Keratinocyte (primary cell): ENCODE results near the gene SPATC1L. TPM values are rescaled to one million over a fixed set of nuclear protein-coding genes. Genes with fewer than 3 reads are reported as not detected.

Source experiments
- DNase-seq: peaks from one replicate; pipeline ENCODE4 v3.0.0-alpha.2; 2011; ENCODE audit warnings: low read depth, missing footprints, low spot score
- FAIRE-seq: peaks from 2 replicates; lab custom pipeline; 2011; peaks lifted over from hg19 to GRCh38; lab: Jason Lieb, UNC
- H2AFZ ChIP-seq: 2 replicates; pipeline ENCODE4 v1.6.0; 2012; ENCODE audit warnings: low read length, control low read depth, inconsistent platforms; ENCODE audit not compliant: control insufficient read depth
- H3K27ac ChIP-seq: 2 replicates; pipeline ENCODE4 v1.5.1; 2011; ENCODE audit warnings: low read length; ENCODE audit not compliant: control insufficient read depth, insufficient read depth
- H3K27me3 ChIP-seq: 3 replicates; pipeline ENCODE4 v1.6.0; 2011; ENCODE audit warnings: low read length; ENCODE audit not compliant: control insufficient read depth, insufficient read depth; ENCODE audit errors: extremely low read depth
- H3K36me3 ChIP-seq, 2 experiments: 2 replicates in 1 of 2; 3 replicates in 1 of 2; pipeline ENCODE4 v1.5.1; 2011; ENCODE audit warnings: low read length in 2 of 2, mild to moderate bottlenecking in 1 of 2; ENCODE audit not compliant: control insufficient read depth in 2 of 2, insufficient read depth in 2 of 2; ENCODE audit errors: extremely low read depth in 1 of 2
- H3K4me1 ChIP-seq: 3 replicates; pipeline ENCODE4 v1.5.1; 2011; ENCODE audit warnings: low read length; ENCODE audit not compliant: control insufficient read depth, insufficient read depth; ENCODE audit errors: extremely low read depth
- H3K4me2 ChIP-seq: 3 replicates; pipeline ENCODE4 v1.6.0; 2011; ENCODE audit warnings: low read depth, low read length; ENCODE audit not compliant: control insufficient read depth, insufficient read depth; ENCODE audit errors: extremely low read depth
- H3K4me3 ChIP-seq, 3 experiments: fragments of 200-600 bp in 1 of 3; sonication (generic) in 1 of 3; 2 replicates in 2 of 3; 3 replicates in 1 of 3; pipeline ENCODE4 v1.5.1; 2011 to 2016; ENCODE audit warnings: low read length in 3 of 3, mild to moderate bottlenecking in 3 of 3, control low read depth in 2 of 3, inconsistent platforms in 1 of 3, low read depth in 1 of 3, mixed read lengths in 1 of 3, mixed run types in 1 of 3, moderate library complexity in 1 of 3; ENCODE audit not compliant: control insufficient read depth in 2 of 3, insufficient read depth in 2 of 3; ENCODE audit errors: extremely low read depth in 1 of 3
- H3K79me2 ChIP-seq: 2 replicates; pipeline ENCODE4 v1.6.0; 2012; ENCODE audit warnings: low read length; ENCODE audit not compliant: control insufficient read depth, insufficient read depth
- H3K9ac ChIP-seq: 3 replicates; pipeline ENCODE4 v1.6.0; 2011; ENCODE audit warnings: low read length; ENCODE audit not compliant: control insufficient read depth, insufficient read depth; ENCODE audit errors: extremely low read depth
- H3K9me1 ChIP-seq: 3 replicates; pipeline ENCODE4 v1.6.0; 2011; ENCODE audit warnings: low read length; ENCODE audit not compliant: control insufficient read depth, insufficient read depth; ENCODE audit errors: extremely low read depth
- H3K9me3 ChIP-seq: 2 replicates; pipeline ENCODE4 v1.5.1; 2012; ENCODE audit warnings: low read depth, low read length; ENCODE audit not compliant: control insufficient read depth
- H4K20me1 ChIP-seq: 3 replicates; pipeline ENCODE4 v1.6.0; 2011; ENCODE audit warnings: low read length; ENCODE audit not compliant: control insufficient read depth, insufficient read depth; ENCODE audit errors: extremely low read depth
- EZH2 ChIP-seq: IDR thresholded peaks from one replicate; pipeline ENCODE4 v1.6.1; 2012; ENCODE audit warnings: inconsistent platforms, mild to moderate bottlenecking, low read length, moderate library complexity
- dilution Hi-C: fragments of 300-500 bp; cut with MboI; formaldehyde crosslinking; loops from one replicate; pipeline ENCODE4 v1.7.0; 2020; ENCODE audit warnings: low sequenced_read_pairs; ENCODE audit not compliant: extremely low pct_ligation_motif_present
- polyA plus RNA-seq, 5 experiments: library from polyadenylated mRNA; depleted of rRNA in 3 of 5; stranded (reverse) in 3 of 5; stranded (forward) in 1 of 5; unstranded in 1 of 5; fragments of >200 nt; gene quantifications; 1 replicate in 1 of 5; 2 replicates in 3 of 5; 3 replicates in 1 of 5; pipeline versions ENCODE4 v1.2.1 to v1.2.3, GENCODE V29; 2011 to 2012; ENCODE audit warnings: missing spikeins in 2 of 5, low read depth in 1 of 5, low replicate concordance in 1 of 5
- TF ChIP-seq, protein P1 (sequence below), 3 experiments: IDR thresholded peaks in 1 of 3; conservative IDR thresholded peaks in 1 of 3; optimal IDR thresholded peaks in 1 of 3; 2 replicates in 2 of 3; 3 replicates in 1 of 3; pipeline versions ENCODE3 to v1.5.1; 2011; ENCODE audit warnings: low read length in 3 of 3, mild to moderate bottlenecking in 3 of 3, moderate library complexity in 2 of 3, control low read depth in 1 of 3, inconsistent platforms in 1 of 3; ENCODE audit not compliant: insufficient read depth in 2 of 3; ENCODE audit errors: extremely low read depth in 1 of 3

SPATC1L gene
- polyA plus RNA-seq, 1 donor (not counting 4 experiments of a cell fraction or from before 2014, with no cell fraction given) = 1.3 TPM

GRCh38 chr21:46227811-46228344, 43.6 kb upstream of the SPATC1L start:
- H3K4me2 ChIP-seq = peak overlapping the region; percentile 92
- H3K4me3 ChIP-seq = peak overlapping the region; percentile 86 to 99 (median 88)
- DNase-seq (no peak), FAIRE-seq (no peak)
- H3K36me3 ChIP-seq = peaks cover 8 to 20% of the 10 kb centered on the region in 2 experiments
- H3K9ac ChIP-seq = peak overlapping the region; percentile 90
- H3K79me2 ChIP-seq = peaks cover 67% of the 10 kb centered on the region
- peaks cover 22% of the 10 kb centered on the region for H4K20me1 ChIP-seq
- H3K4me1 ChIP-seq = peaks cover 23% of the 10 kb centered on the region
- TF ChIP-seq EZH2 = no peak
- TF ChIP-seq, protein P1, sequence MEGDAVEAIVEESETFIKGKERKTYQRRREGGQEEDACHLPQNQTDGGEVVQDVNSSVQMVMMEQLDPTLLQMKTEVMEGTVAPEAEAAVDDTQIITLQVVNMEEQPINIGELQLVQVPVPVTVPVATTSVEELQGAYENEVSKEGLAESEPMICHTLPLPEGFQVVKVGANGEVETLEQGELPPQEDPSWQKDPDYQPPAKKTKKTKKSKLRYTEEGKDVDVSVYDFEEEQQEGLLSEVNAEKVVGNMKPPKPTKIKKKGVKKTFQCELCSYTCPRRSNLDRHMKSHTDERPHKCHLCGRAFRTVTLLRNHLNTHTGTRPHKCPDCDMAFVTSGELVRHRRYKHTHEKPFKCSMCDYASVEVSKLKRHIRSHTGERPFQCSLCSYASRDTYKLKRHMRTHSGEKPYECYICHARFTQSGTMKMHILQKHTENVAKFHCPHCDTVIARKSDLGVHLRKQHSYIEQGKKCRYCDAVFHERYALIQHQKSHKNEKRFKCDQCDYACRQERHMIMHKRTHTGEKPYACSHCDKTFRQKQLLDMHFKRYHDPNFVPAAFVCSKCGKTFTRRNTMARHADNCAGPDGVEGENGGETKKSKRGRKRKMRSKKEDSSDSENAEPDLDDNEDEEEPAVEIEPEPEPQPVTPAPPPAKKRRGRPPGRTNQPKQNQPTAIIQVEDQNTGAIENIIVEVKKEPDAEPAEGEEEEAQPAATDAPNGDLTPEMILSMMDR (optimal IDR thresholded peaks at IDR 0.05 in 1 of 3, IDR thresholded peaks at IDR 0.05 in 1 of 3, conservative IDR thresholded peaks at IDR 0.05 in 1 of 3; ENCODE audit: extremely low read depth in 1 of 3, insufficient read depth in 2 of 3, low read length in 3 of 3) = no peak
- dilution Hi-C loops = no loop called here
- no peaks in the 10 kb centered on the region for H3K9me3 ChIP-seq
- peak overlapping the region; percentile 92 for H3K27ac ChIP-seq
- peaks cover 4% of the 10 kb centered on the region for H3K9me1 ChIP-seq
- no peaks in the 10 kb centered on the region for H3K27me3 ChIP-seq
- H2AFZ ChIP-seq = no peak overlapping the region

GRCh38 chr21:46226920-46227599, 42.8 kb upstream of the SPATC1L start:
- peak overlapping the region; percentile 92 for H3K27ac ChIP-seq
- H3K9ac ChIP-seq = peak overlapping the region; percentile 90
- H3K4me1 ChIP-seq = peaks cover 23% of the 10 kb centered on the region
- peak overlapping the region; percentile 86 to 99 (median 88) for H3K4me3 ChIP-seq
- TF ChIP-seq, protein P1 (optimal IDR thresholded peaks at IDR 0.05 in 1 of 3, IDR thresholded peaks at IDR 0.05 in 1 of 3, conservative IDR thresholded peaks at IDR 0.05 in 1 of 3; ENCODE audit: extremely low read depth in 1 of 3, insufficient read depth in 2 of 3, low read length in 3 of 3) = no peak
- no peak for TF ChIP-seq EZH2
- H3K27me3 ChIP-seq = no peaks in the 10 kb centered on the region
- no peaks in the 10 kb centered on the region for H3K9me3 ChIP-seq
- dilution Hi-C loops = no loop called here
- H3K9me1 ChIP-seq = peaks cover 4% of the 10 kb centered on the region
- no peak for DNase-seq
- no peak overlapping the region for H2AFZ ChIP-seq
- H3K4me2 ChIP-seq = peak overlapping the region; percentile 92
- peaks cover 73% of the 10 kb centered on the region for H3K79me2 ChIP-seq
- peak; percentile 32 for FAIRE-seq
- H4K20me1 ChIP-seq = peaks cover 28% of the 10 kb centered on the region
- peaks cover 13 to 23% of the 10 kb centered on the region in 2 experiments for H3K36me3 ChIP-seq
